ENCODE results near the gene MUC2.
"Not testable (repeated sequence)": the region's sequence is repeated elsewhere in the genome, so short reads cannot be mapped to it uniquely, and the experiment has no call there.

MUC2 gene

DNA sequence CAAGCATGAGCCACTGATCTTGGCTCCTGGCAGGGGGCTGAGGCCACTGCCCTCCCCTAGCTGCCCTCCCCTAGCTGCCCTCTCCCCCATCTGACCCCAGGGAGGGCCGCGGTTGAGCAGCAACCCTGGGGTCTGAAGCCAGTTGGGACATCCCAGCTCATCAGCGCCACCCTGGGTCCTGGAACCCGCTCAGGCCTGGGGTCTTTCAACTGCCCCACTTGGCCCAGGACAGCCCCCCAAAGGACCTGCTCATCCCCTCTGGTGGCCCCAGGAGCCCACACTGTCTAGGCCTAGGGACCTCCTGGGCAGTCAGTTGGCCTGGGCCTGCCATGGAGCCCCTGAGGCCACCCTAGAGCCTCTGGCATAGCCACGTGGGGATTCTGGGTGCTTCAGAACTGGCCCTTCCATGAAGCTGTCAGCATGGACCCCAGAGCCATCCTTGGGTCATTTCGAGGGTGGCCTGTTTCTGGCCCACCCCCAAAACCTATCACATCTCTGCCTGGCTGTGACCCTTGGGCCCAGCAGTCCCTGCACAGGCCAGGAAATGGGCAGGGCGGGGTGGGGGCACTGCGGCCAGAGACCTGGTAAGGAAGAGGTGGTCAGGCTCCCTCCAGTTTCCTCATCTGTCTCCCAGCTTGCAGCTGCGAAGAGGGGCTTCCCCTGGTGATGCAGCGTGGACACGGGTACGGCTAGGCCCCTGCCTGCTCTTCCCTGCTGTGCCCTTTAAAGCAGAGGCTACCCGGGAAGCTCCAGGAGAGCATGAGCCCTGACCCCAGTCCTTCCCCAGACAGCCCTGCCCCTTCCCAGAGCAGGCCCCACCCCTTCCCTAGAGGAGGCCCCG, 37.9 kb downstream of the MUC2 start:
- H3K36me3 ChIP-seq, result no peaks in the 10 kb centered on the region
- peaks cover 5% of the 10 kb centered on the region; the same call in 1 of the 2 replicates for H3K9me3 ChIP-seq
- TF ChIP-seq Cebpa-rat (IDR thresholded peaks at IDR 0.05), result no peak
- H3K4me2 ChIP-seq, result no peak overlapping the region
- H3K27ac ChIP-seq, result no peak overlapping the region
- 0 out of 2 replicates have a peak, but pooled peaks cover 4% of the 10 kb centered on the region for H3K4me1 ChIP-seq
- no peaks in the 10 kb centered on the region for H4K20me1 ChIP-seq
- no peak overlapping the region for H3K4me3 ChIP-seq
- no peak overlapping the region for H3K9ac ChIP-seq
- no peaks in the 10 kb centered on the region for H3K27me3 ChIP-seq

- Histone ChIP-seq H3K36me3 (no peaks in the 10 kb centered on the region), H3K27me3 (no peaks in the 10 kb centered on the region), H3K4me2 (no peak overlapping the region), H3K9me3 (peaks cover 5% of the 10 kb centered on the region; the same call in 1 of the 2 replicates), H3K9ac (no peak overlapping the region), H3K27ac (no peak overlapping the region), H4K20me1 (no peaks in the 10 kb centered on the region), H3K4me3 (no peak overlapping the region), H3K4me1 (0 out of 2 replicates have a peak, but pooled peaks cover 4% of the 10 kb centered on the region)
- no peak for TF ChIP-seq Cebpa-rat (IDR thresholded peaks at IDR 0.05)
Measured at GRCh38 chr11:1113405-1114201, 38.9 kb downstream of the MUC2 start.

- not testable (repeated sequence) for H3K9ac ChIP-seq, H3K4me2 ChIP-seq, H3K4me3 ChIP-seq, H3K4me1 ChIP-seq, H4K20me1 ChIP-seq, H3K36me3 ChIP-seq, H3K9me3 ChIP-seq, H3K27me3 ChIP-seq, H3K27ac ChIP-seq
Measured at GRCh38 chr11:1115292-1115691, 40.6 kb downstream of the MUC2 start.

DNA sequence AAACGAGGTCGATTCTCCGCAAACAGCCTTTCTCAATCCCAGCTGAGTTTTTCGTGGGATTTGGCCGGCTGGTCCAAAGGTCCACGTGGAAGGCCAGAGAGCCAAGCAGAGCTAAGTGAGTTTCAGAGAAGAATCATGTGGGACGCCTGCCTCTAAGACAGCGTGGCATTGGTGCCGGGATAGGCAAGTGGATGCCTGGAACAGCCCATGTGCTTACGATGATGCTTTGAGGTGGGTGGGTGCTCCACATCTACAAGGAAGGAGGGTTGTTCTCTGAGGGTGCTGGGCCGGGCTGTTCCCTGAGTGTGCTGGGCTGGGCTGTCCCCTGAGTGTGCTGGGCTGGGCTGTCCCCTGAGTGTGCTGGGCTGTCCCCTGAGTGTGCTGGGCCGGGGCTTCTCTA, 41.4 kb downstream of the MUC2 start:
- Histone ChIP-seq H3K36me3 (no peaks in the 10 kb centered on the region), H3K4me2 (no peak overlapping the region), H3K27me3 (no peaks in the 10 kb centered on the region), H4K20me1 (no peaks in the 10 kb centered on the region; the same call in 1 of the 2 replicates), H3K9ac (no peak overlapping the region), H3K9me3 (peaks cover 5% of the 10 kb centered on the region; the same call in 1 of the 2 replicates), H3K4me3 (no peak overlapping the region), H3K4me1 (0 out of 2 replicates have a peak, but pooled peaks cover 4% of the 10 kb centered on the region), H3K27ac (no peak overlapping the region)
- no peak for TF ChIP-seq Cebpa-rat (IDR thresholded peaks at IDR 0.05)

- H3K9ac ChIP-seq, result no peak overlapping the region
- no peaks in the 10 kb centered on the region for H3K27me3 ChIP-seq
- H3K27ac ChIP-seq, result no peak overlapping the region
- no peaks in the 10 kb centered on the region for H3K36me3 ChIP-seq
- peaks cover 5% of the 10 kb centered on the region; the same call in 1 of the 2 replicates for H3K9me3 ChIP-seq
- H3K4me3 ChIP-seq, result no peak overlapping the region
- H3K4me2 ChIP-seq, result no peak overlapping the region
- no peaks in the 10 kb centered on the region; the same call in 1 of the 2 replicates for H4K20me1 ChIP-seq
- H3K4me1 ChIP-seq, result 0 out of 2 replicates have a peak, but pooled peaks cover 4% of the 10 kb centered on the region
- TF ChIP-seq Cebpa-rat (IDR thresholded peaks at IDR 0.05), result no peak
Measured at GRCh38 chr11:1116666-1117390, 42.2 kb downstream of the MUC2 start.

DNA sequence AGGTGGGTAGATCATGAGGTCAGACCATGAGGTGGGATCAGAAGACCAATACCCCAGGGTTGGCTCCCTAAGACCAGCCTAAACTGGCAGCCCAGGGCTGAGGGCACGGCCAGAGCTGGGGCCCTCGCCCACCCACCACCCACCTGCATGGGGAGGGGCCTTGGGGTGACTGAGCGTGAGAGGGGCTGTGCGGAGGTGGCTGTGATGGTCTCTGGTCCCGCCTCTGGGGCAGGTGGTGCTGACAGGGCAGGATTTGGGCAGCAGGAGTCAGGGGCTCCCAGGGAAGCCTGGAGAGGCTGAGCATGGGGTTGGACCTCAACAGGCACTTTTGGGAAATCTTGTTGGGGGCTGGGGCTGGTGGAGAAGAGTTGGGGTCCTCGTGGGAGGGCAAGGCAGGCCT, 43.3 kb downstream of the MUC2 start:
- H3K27me3 ChIP-seq, result no peaks in the 10 kb centered on the region
- no peaks in the 10 kb centered on the region for H3K36me3 ChIP-seq

DNA sequence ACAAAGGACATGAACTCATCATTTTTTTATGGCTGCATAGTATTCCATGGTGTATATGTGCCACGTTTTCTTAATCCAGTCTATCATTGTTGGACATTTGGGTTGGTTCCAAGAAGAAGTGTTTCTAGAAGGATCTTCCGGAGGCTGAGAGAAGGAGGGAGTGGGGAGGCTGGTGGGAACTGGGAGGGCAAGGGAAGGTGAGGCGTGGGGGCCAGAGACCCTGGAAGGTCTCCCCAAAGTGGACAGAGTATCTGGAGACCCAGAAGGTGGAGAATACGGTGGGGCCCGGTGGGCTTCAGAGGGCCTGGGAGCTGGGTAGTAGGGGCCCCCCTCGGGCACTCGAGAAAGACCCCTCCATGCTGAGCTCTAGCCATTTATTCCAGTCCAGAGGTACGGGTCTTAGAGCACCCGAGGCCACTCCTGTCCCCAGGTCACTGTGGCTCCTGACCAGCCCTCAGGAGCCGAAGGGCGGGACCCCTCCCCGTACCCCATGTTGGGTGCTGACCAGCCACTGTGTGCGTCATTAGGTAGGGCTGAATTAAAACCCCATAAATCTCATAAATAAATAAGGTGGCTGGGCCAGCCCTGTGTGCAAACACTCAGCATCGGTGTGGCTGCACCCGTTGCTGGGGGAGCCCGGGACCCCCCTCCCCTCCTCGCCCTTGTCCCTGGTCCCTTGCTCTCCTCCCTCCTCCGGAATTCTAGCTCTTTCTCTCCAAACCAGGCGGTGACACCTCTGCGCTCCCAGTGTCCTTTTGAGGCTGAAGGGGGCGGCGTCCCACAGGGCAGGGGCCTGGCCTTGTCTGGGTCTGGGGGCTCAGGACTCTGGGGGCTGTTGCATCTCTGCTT, 44.3 kb downstream of the MUC2 start:
- TF ChIP-seq Cebpa-rat (IDR thresholded peaks at IDR 0.05), result no peak
- Histone ChIP-seq H3K9ac (no peak overlapping the region), H3K4me1 (no peaks in the 10 kb centered on the region)

More for the DNA sequence above, 43.3 kb downstream of the MUC2 start:
- H3K4me3 ChIP-seq, result no peak overlapping the region
- H3K9ac ChIP-seq, result no peak overlapping the region
- no peak overlapping the region for H3K27ac ChIP-seq
- no peak for TF ChIP-seq Cebpa-rat (IDR thresholded peaks at IDR 0.05)
- no peak overlapping the region for H3K4me2 ChIP-seq
- no peaks in the 10 kb centered on the region; the same call in 1 of the 2 replicates for H4K20me1 ChIP-seq
- H3K9me3 ChIP-seq, result no peaks in the 10 kb centered on the region
- no peaks in the 10 kb centered on the region for H3K4me1 ChIP-seq

GRCh38 chr11:1119604-1120146, 45.0 kb downstream of the MUC2 start:
- Histone ChIP-seq H3K36me3 (no peaks in the 10 kb centered on the region), H3K27ac (no peak overlapping the region), H4K20me1 (no peaks in the 10 kb centered on the region; the same call in 1 of the 2 replicates), H3K4me3 (no peak overlapping the region), H3K4me1 (no peaks in the 10 kb centered on the region), H3K27me3 (no peaks in the 10 kb centered on the region), H3K4me2 (no peak overlapping the region), H3K9ac (no peak overlapping the region), H3K9me3 (no peaks in the 10 kb centered on the region)
- TF ChIP-seq Cebpa-rat (IDR thresholded peaks at IDR 0.05), result no peak

More for the DNA sequence above, 44.3 kb downstream of the MUC2 start:
- Histone ChIP-seq H3K36me3 (no peaks in the 10 kb centered on the region), H3K9me3 (no peaks in the 10 kb centered on the region), H3K27me3 (no peaks in the 10 kb centered on the region), H3K4me2 (no peak overlapping the region), H3K4me3 (no peak overlapping the region), H4K20me1 (no peaks in the 10 kb centered on the region; the same call in 1 of the 2 replicates), H3K27ac (no peak overlapping the region)
